Measurements from ENCODE around the gene NINJ1. TPM values are rescaled to one million over a fixed set of nuclear protein-coding genes. Genes with fewer than 3 reads are reported as not detected.

NINJ1 gene
- polyA plus RNA-seq, 1 of the 3 experiments (the other 2 are of a cell fraction) = 31.7 TPM

- TF ChIP-seq CTCF (IDR thresholded peaks at IDR 0.05) (no peak), ELF1 (IDR thresholded peaks at IDR 0.05) (no peak)
Observed at GRCh38 chr9:93170571-93170970, 36.5 kb upstream of the NINJ1 start (continued).

- H3K36me3 ChIP-seq (replicated peaks in 1 of 2; ENCODE audit: control insufficient read depth in 1 of 2, insufficient read depth in 2 of 2, low read length in 1 of 2) = no peaks in the 10 kb centered on the region
- no peaks in the 10 kb centered on the region for H3K79me2 ChIP-seq (ENCODE audit: insufficient read depth)
- DNase-seq = no peak
- H3F3A ChIP-seq (replicated peaks; ENCODE audit: insufficient read depth) = no peaks in the 10 kb centered on the region
- H3K4me1 ChIP-seq (ENCODE audit: control insufficient read depth in 1 of 2, insufficient read depth in 2 of 2, low read depth in 1 of 2, low read length in 1 of 2) = peaks cover 0 to 13% of the 10 kb centered on the region in 2 experiments; a peak in 1 of 4 replicates
- no peaks in the 10 kb centered on the region for H3K27me3 ChIP-seq (ENCODE audit: insufficient read depth)
- H3K4me3 ChIP-seq (ENCODE audit: low read depth in 2 of 2, low read length in 1 of 2) = no peak overlapping the region
- no peak overlapping the region for H3K9ac ChIP-seq
- no peaks in the 10 kb centered on the region for H3K9me2 ChIP-seq
- no peak overlapping the region for H2AFZ ChIP-seq (ENCODE audit: low read depth)
- TF ChIP-seq FOSL2 (IDR thresholded peaks at IDR 0.05; ENCODE audit: borderline replicate concordance, low read depth) = no peak
- no peak for TF ChIP-seq REST (IDR thresholded peaks at IDR 0.05; ENCODE audit: low read depth, low read length)
- TF ChIP-seq ZBTB33 (IDR thresholded peaks at IDR 0.05; ENCODE audit: borderline replicate concordance, low read depth) = no peak
- TF ChIP-seq FOXJ3 (CRISPR knock-in tag; IDR thresholded peaks at IDR 0.05) = no peak
- no peak for TF ChIP-seq MEF2A (IDR thresholded peaks at IDR 0.05; ENCODE audit: borderline replicate concordance, low read depth)
- no peak for TF ChIP-seq SIN3A (IDR thresholded peaks at IDR 0.05; ENCODE audit: borderline replicate concordance, low read depth, low read length)
- no peak for TF ChIP-seq RCOR1 (IDR thresholded peaks at IDR 0.05; ENCODE audit: low read length)
- no peak for TF ChIP-seq EP300 (IDR thresholded peaks at IDR 0.05; ENCODE audit: borderline replicate concordance in 1 of 2, low read depth in 1 of 2, low read length in 1 of 2)
- no peak for TF ChIP-seq PBX3 (IDR thresholded peaks at IDR 0.05)
- no peak for TF ChIP-seq MXI1 (IDR thresholded peaks at IDR 0.05; ENCODE audit: low read depth, low read length)
- TF ChIP-seq USF2 (IDR thresholded peaks at IDR 0.05; ENCODE audit: borderline replicate concordance, low read depth, low read length) = no peak
- no peak for TF ChIP-seq USF1 (IDR thresholded peaks at IDR 0.05; ENCODE audit: borderline replicate concordance, low read depth)
- ChIA-PET POLR2A (no interaction called here), CTCF (interaction anchor here (0.8 to 1.4 kb wide), 5 partner anchors 11 to 133 kb away, joined by 3 to 4 read pairs (median 3); no protein-coding TSS in a partner anchor)
- H3K27ac ChIP-seq (ENCODE audit: low read depth in 2 of 2, low read length in 1 of 2) = no peak overlapping the region
- H3K9me3 ChIP-seq = no peaks in the 10 kb centered on the region
- H3K4me2 ChIP-seq = no peak overlapping the region
- H4K20me1 ChIP-seq (ENCODE audit: insufficient read depth) = no peaks in the 10 kb centered on the region
- 44% methylated on average over 1 of the region's 1 CpG for WGBS (ENCODE audit: low lambda C conversion rate)
Observed at GRCh38 chr9:93169444-93169843, 35.4 kb upstream of the NINJ1 start.

Measured in SK-N-SH (cell line).